ENCODE results near the gene DAPK2. TPM values are rescaled to one million over a fixed set of nuclear protein-coding genes. Genes with fewer than 3 reads are reported as not detected.
A peak's percentile ranks its signal among the peaks of the same experiment; 100 is the strongest.

DAPK2 gene
- total and polyA plus RNA-seq, 4 donors = 2.0 to 8.1 (median 7.0) TPM

- Histone ChIP-seq H3K9me3 (ENCODE audit: control insufficient read depth, low read length) (no peaks in the 10 kb centered on the region), H3K4me1 (ENCODE audit: control insufficient read depth in 1 of 2, insufficient read depth in 2 of 2, low read length in 2 of 2) (peaks cover 0 to under 1% of the 10 kb centered on the region in 2 donors), H3K4me3 (ENCODE audit: low read length in 2 of 2) (no peak overlapping the region), H3K27ac (ENCODE audit: low read depth in 1 of 2, low read length in 2 of 2) (no peak overlapping the region), H3K27me3 (ENCODE audit: control insufficient read depth in 1 of 2, insufficient read depth in 2 of 2, low read length in 1 of 2) (no peaks in the 10 kb centered on the region), H3K36me3 (ENCODE audit: control insufficient read depth in 1 of 2, insufficient read depth in 2 of 2, low read length in 1 of 2) (no peaks in the 10 kb centered on the region)
- ATAC-seq (ENCODE audit: low FRiP score) (no peak), DNase-seq (no peak)
- WGBS, 2 donors = 93 to 94% methylated on average over 6 of the region's 6 CpGs
- intact Hi-C loops (cut with DNase I) = no loop called here
These were observed 23.7 kb downstream of the DAPK2 start for GRCh38 chr15:64022571-64022970.

DNA sequence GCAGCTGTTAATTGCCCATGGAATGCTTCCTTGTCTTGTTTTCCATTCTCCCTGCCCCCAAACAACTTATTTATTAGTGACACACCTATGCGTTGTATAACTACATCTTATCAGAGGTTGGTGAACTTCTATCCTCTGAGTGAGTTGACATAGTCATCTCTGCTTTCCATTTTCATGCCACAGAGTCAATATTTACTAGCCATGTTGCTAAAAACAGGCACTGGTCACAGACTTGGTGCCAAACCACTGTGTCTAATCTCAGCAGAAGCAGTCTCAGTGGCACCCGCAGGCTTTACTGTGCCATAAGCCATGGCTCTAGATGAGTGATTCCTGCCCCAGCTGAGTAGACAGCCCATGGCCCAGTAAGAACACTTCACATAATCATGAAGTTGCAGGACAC is 26.5 kb downstream of the DAPK2 start:
- no peaks in the 10 kb centered on the region for H3K9me3 ChIP-seq (ENCODE audit: control insufficient read depth, low read length)
- H3K4me1 ChIP-seq (ENCODE audit: control insufficient read depth in 1 of 2, insufficient read depth in 2 of 2, low read length in 2 of 2) = peaks cover 0 to 2% of the 10 kb centered on the region in 2 donors
- H3K4me3 ChIP-seq (ENCODE audit: low read length in 2 of 2) = no peak overlapping the region
- H3K36me3 ChIP-seq (ENCODE audit: control insufficient read depth in 1 of 2, insufficient read depth in 2 of 2, low read length in 1 of 2) = no peaks in the 10 kb centered on the region
- no peak for ATAC-seq (ENCODE audit: low FRiP score)
- H3K27ac ChIP-seq (ENCODE audit: low read depth in 1 of 2, low read length in 2 of 2) = no peak overlapping the region
- intact Hi-C loops (cut with DNase I) = no loop called here
- no peak for DNase-seq
- WGBS, 2 donors = 67 to 68% methylated on average over 2 of the region's 2 CpGs
- H3K27me3 ChIP-seq (ENCODE audit: control insufficient read depth in 1 of 2, insufficient read depth in 2 of 2, low read length in 1 of 2) = no peaks in the 10 kb centered on the region

DNA sequence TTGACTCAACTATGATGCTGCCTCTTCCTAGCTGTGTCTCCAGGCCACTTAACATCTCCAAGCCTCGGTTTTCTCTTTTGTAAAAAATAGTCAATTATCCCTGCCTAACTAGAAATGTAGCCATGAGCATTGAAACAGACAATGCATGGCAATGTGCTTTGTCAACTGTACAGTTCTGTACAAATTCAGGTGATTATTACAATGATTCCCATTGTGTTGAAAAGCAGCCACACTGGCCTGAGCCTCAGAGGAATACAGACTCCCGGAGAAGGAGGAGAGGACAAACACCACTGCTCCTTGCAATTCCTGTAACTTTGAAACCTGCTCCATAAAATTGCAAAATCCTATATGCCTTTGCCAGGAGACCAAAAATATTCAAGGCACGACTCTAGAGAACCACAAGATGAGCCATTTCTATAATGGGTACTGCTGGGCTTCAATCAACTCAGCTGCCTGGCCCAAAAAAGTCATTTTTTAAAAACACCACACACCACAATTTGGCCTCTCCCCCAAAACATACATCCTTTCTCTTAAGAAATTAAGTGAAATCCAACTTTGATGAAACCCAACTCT is 28.6 kb downstream of the DAPK2 start:
- ATAC-seq (ENCODE audit: low FRiP score) = no peak
- intact Hi-C loops (cut with DNase I) = no loop called here
- Histone ChIP-seq H3K9me3 (ENCODE audit: control insufficient read depth, low read length) (no peaks in the 10 kb centered on the region), H3K4me3 (ENCODE audit: low read length in 2 of 2) (no peak overlapping the region), H3K27ac (ENCODE audit: low read depth in 1 of 2, low read length in 2 of 2) (no peak overlapping the region), H3K4me1 (ENCODE audit: control insufficient read depth in 1 of 2, insufficient read depth in 2 of 2, low read length in 2 of 2) (peaks cover 0 to 2% of the 10 kb centered on the region in 2 donors), H3K36me3 (ENCODE audit: control insufficient read depth in 1 of 2, insufficient read depth in 2 of 2, low read length in 1 of 2) (no peaks in the 10 kb centered on the region), H3K27me3 (ENCODE audit: control insufficient read depth in 1 of 2, insufficient read depth in 2 of 2, low read length in 1 of 2) (no peaks in the 10 kb centered on the region)
- WGBS, 2 donors = 87 to 90% methylated on average over 3 of the region's 3 CpGs
- DNase-seq = no peak

DNA sequence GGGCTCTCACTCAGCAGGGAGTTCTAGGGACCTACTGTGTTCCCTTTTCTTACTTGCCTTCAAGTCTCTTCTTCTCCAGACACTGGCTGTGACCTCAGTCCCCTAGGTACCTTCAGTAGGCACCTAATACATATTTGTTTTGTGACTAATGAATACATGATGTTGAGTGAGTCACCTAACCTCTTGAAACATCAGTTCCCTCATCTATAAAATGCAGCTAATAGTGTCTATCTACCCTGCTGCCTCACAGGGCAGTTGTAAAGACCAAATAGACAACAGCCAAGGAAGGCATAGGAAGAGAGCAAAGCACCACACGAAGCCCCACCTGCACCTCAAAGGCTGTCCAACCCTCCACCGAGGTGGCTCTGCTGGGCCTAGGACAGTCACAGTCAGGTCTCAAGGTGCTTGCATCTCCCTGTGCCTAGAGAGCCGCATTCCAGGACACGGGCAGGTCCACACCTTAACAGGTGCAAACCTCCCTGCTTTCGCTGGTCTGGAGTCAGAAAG is 29.1 kb downstream of the DAPK2 start:
- 98 to 99% methylated on average over 5 of the region's 5 CpGs for WGBS, 2 donors

GRCh38 chr15:64016257-64016656 is 30.0 kb downstream of the DAPK2 start:
- H3K9me3 ChIP-seq (ENCODE audit: control insufficient read depth, low read length) = no peaks in the 10 kb centered on the region
- intact Hi-C loops (cut with DNase I) = no loop called here
- no peak overlapping the region for H3K4me3 ChIP-seq (ENCODE audit: low read length in 2 of 2)
- peaks cover 0 to 2% of the 10 kb centered on the region in 2 donors for H3K4me1 ChIP-seq (ENCODE audit: control insufficient read depth in 1 of 2, insufficient read depth in 2 of 2, low read length in 2 of 2)
- H3K27me3 ChIP-seq (ENCODE audit: control insufficient read depth in 1 of 2, insufficient read depth in 2 of 2, low read length in 1 of 2) = no peaks in the 10 kb centered on the region
- ATAC-seq (ENCODE audit: low FRiP score) (no peak), DNase-seq (no peak)
- no peaks in the 10 kb centered on the region for H3K36me3 ChIP-seq (ENCODE audit: control insufficient read depth in 1 of 2, insufficient read depth in 2 of 2, low read length in 1 of 2)
- WGBS, 2 donors = 96% methylated on average over 2 of the region's 2 CpGs
- no peak overlapping the region for H3K27ac ChIP-seq (ENCODE audit: low read depth in 1 of 2, low read length in 2 of 2)

More for the DNA sequence above, 29.1 kb downstream of the DAPK2 start:
- DNase-seq = no peak
- Histone ChIP-seq H3K27ac (ENCODE audit: low read depth in 1 of 2, low read length in 2 of 2) (no peak overlapping the region), H3K9me3 (ENCODE audit: control insufficient read depth, low read length) (no peaks in the 10 kb centered on the region), H3K36me3 (ENCODE audit: control insufficient read depth in 1 of 2, insufficient read depth in 2 of 2, low read length in 1 of 2) (no peaks in the 10 kb centered on the region), H3K27me3 (ENCODE audit: control insufficient read depth in 1 of 2, insufficient read depth in 2 of 2, low read length in 1 of 2) (no peaks in the 10 kb centered on the region), H3K4me3 (ENCODE audit: low read length in 2 of 2) (no peak overlapping the region), H3K4me1 (ENCODE audit: control insufficient read depth in 1 of 2, insufficient read depth in 2 of 2, low read length in 2 of 2) (peaks cover 0 to 2% of the 10 kb centered on the region in 2 donors)
- intact Hi-C loops (cut with DNase I) = no loop called here
- ATAC-seq (ENCODE audit: low FRiP score) = no peak

DNA sequence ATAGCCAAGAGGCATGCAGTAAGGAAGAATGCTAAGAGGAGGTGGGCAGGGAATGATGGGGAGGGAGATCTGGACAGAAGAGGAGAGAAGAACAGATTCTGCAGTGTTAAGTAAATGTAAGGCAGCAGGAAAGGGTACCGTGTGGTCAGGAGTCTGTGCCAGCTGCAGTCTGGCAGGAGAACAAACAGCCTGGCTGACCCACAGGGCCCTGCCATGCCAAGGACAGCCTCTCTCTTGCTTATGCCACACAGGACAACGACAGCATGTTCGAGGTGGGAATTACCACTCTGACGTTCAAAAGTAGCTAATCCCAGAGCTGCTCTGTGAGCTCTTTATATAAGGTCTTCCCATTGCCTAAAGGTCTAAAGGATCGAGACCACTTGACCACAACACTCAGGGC is 31.3 kb downstream of the DAPK2 start:
- 36 to 37% methylated on average over 5 of the region's 5 CpGs for WGBS, 2 donors
- ATAC-seq (ENCODE audit: low FRiP score) = no peak

DNA sequence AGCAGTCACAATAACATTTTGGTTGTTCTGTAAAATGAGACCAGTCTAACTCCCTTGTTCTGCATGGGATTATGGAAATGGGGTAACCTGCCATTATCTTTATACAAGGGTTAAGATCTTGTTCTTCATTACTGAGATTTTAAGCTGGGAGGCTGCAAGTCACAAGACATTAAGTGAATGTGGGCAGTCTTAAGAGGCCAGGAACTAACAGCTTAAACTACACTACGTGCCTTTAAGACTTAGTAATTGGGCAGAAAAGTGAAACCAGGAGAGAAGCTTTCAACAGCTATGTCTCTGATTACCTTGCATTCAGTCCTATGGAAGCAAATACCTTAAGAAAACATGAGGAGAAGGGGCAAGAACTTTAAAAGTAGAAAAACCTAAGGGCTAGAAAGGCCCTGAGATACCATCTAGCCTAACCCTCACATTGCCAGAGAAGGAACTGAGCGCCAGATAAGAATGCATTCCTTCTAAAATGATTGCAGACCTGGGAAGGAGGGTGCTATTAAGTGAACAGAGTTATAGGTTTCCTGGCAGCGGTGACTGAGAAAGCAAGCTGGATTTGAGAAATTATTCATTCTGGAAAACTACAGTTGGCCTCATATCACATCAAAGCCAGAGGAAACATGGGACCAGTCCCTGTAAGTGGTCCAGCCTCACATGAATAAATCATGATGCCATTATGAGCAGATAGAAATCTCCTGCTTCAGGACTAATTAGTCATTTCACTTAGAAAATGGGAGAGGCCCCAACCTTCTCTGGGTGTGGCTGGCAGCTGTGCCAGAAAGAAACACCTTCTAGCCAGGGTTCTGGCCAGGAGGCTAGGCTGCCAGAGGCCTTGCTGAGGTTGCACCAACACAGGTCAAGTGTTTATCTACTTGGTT is 32.9 kb downstream of the DAPK2 start:
- no peaks in the 10 kb centered on the region for H3K27me3 ChIP-seq (ENCODE audit: control insufficient read depth in 1 of 2, insufficient read depth in 2 of 2, low read length in 1 of 2)
- no peaks in the 10 kb centered on the region for H3K9me3 ChIP-seq (ENCODE audit: control insufficient read depth, low read length)
- peaks cover 0 to 2% of the 10 kb centered on the region in 2 donors for H3K4me1 ChIP-seq (ENCODE audit: control insufficient read depth in 1 of 2, insufficient read depth in 2 of 2, low read length in 2 of 2)
- no peak overlapping the region for H3K27ac ChIP-seq (ENCODE audit: low read depth in 1 of 2, low read length in 2 of 2)
- 57% methylated on average over 3 of the region's 3 CpGs for WGBS, 2 donors
- no peak overlapping the region for H3K4me3 ChIP-seq (ENCODE audit: low read length in 2 of 2)
- no peak for DNase-seq
- ATAC-seq (ENCODE audit: low FRiP score) = no peak
- no peaks in the 10 kb centered on the region for H3K36me3 ChIP-seq (ENCODE audit: control insufficient read depth in 1 of 2, insufficient read depth in 2 of 2, low read length in 1 of 2)
- intact Hi-C loops (cut with DNase I) = no loop called here

More for the DNA sequence above, 31.3 kb downstream of the DAPK2 start:
- H3K36me3 ChIP-seq (ENCODE audit: control insufficient read depth in 1 of 2, insufficient read depth in 2 of 2, low read length in 1 of 2) = no peaks in the 10 kb centered on the region
- no peak overlapping the region for H3K4me3 ChIP-seq (ENCODE audit: low read length in 2 of 2)
- intact Hi-C loops (cut with DNase I) = no loop called here
- H3K27ac ChIP-seq (ENCODE audit: low read depth in 1 of 2, low read length in 2 of 2) = no peak overlapping the region
- H3K4me1 ChIP-seq (ENCODE audit: control insufficient read depth in 1 of 2, insufficient read depth in 2 of 2, low read length in 2 of 2) = peaks cover 0 to 2% of the 10 kb centered on the region in 2 donors
- H3K27me3 ChIP-seq (ENCODE audit: control insufficient read depth in 1 of 2, insufficient read depth in 2 of 2, low read length in 1 of 2) = no peaks in the 10 kb centered on the region
- H3K9me3 ChIP-seq (ENCODE audit: control insufficient read depth, low read length) = no peaks in the 10 kb centered on the region
- DNase-seq = no peak

- DNase-seq = no peak
- Histone ChIP-seq H3K36me3 (ENCODE audit: control insufficient read depth in 1 of 2, insufficient read depth in 2 of 2, low read length in 1 of 2) (no peaks in the 10 kb centered on the region), H3K4me1 (ENCODE audit: control insufficient read depth in 1 of 2, insufficient read depth in 2 of 2, low read length in 2 of 2) (no peaks in the 10 kb centered on the region), H3K4me3 (ENCODE audit: low read length in 2 of 2) (no peak overlapping the region), H3K27me3 (ENCODE audit: control insufficient read depth in 1 of 2, insufficient read depth in 2 of 2, low read length in 1 of 2) (no peaks in the 10 kb centered on the region), H3K27ac (ENCODE audit: low read depth in 1 of 2, low read length in 2 of 2) (no peak overlapping the region), H3K9me3 (ENCODE audit: control insufficient read depth, low read length) (no peaks in the 10 kb centered on the region)
- intact Hi-C loops (cut with DNase I) = no loop called here
- WGBS, 2 donors = 89 to 100% methylated on average over 1 of the region's 1 CpG
- ATAC-seq (ENCODE audit: low FRiP score) = no peak
These were observed 34.5 kb downstream of the DAPK2 start for GRCh38 chr15:64011736-64012135.

- Histone ChIP-seq H3K4me1 (ENCODE audit: control insufficient read depth in 1 of 2, insufficient read depth in 2 of 2, low read length in 2 of 2) (no peaks in the 10 kb centered on the region), H3K27ac (ENCODE audit: low read depth in 1 of 2, low read length in 2 of 2) (no peak overlapping the region)
- ATAC-seq (ENCODE audit: low FRiP score) = no peak
These were observed 35.6 kb downstream of the DAPK2 start for GRCh38 chr15:64010719-64011118.

More at GRCh38 chr15:64010719-64011118, 35.6 kb downstream of the DAPK2 start:
- no peaks in the 10 kb centered on the region for H3K9me3 ChIP-seq (ENCODE audit: control insufficient read depth, low read length)
- no peak overlapping the region for H3K4me3 ChIP-seq (ENCODE audit: low read length in 2 of 2)
- no peaks in the 10 kb centered on the region for H3K36me3 ChIP-seq (ENCODE audit: control insufficient read depth in 1 of 2, insufficient read depth in 2 of 2, low read length in 1 of 2)
- 63 to 74% methylated on average over 3 of the region's 3 CpGs for WGBS, 2 donors
- DNase-seq = peak in 1 of 2 donors; percentile 75
- intact Hi-C loops (cut with DNase I) = no loop called here
- H3K27me3 ChIP-seq (ENCODE audit: control insufficient read depth in 1 of 2, insufficient read depth in 2 of 2, low read length in 1 of 2) = no peaks in the 10 kb centered on the region
